Stimulated activated effector memory CD8-positive, alpha-beta T cell treated with anti-CD3 and anti-CD28 coated beads, Interleukin-12 subunit alpha, Interleukin-12 subunit beta, amount 100 ng/mL, for 72 hours (primary cell): ENCODE results near the gene AKIP1.
A peak's percentile ranks its signal among the peaks of the same experiment; 100 is the strongest.

ENCODE experiments used
- ATAC-seq: fragments of 150-1000 bp; cut with Tn5 transposase; 2 replicates; pipeline ENCODE4 v1.10.0; 2021
- DNase-seq, 2 donors: peaks; one replicate each; pipeline ENCODE4 v3.0.0; 2021 to 2022; ENCODE audit warnings: low spot score in 2 of 2
- H3K27ac Mint-ChIP-seq: one replicate; pipeline ENCODE4 v1.8.0; 2022; ENCODE audit warnings: mild to moderate bottlenecking, mixed read lengths
- H3K36me3 Mint-ChIP-seq: one replicate; pipeline ENCODE4 v1.8.0; 2022; ENCODE audit warnings: mild to moderate bottlenecking, mixed read lengths
- H3K4me1 Mint-ChIP-seq: one replicate; pipeline ENCODE4 v1.8.0; 2022; ENCODE audit warnings: mixed read lengths
- H3K4me3 Mint-ChIP-seq: one replicate; pipeline ENCODE4 v1.8.0; 2022; ENCODE audit warnings: mild to moderate bottlenecking, mixed read lengths
- H3K9me3 Mint-ChIP-seq: one replicate; pipeline ENCODE4 v1.8.0; 2022; ENCODE audit warnings: mixed read lengths

The AKIP1 gene

DNA sequence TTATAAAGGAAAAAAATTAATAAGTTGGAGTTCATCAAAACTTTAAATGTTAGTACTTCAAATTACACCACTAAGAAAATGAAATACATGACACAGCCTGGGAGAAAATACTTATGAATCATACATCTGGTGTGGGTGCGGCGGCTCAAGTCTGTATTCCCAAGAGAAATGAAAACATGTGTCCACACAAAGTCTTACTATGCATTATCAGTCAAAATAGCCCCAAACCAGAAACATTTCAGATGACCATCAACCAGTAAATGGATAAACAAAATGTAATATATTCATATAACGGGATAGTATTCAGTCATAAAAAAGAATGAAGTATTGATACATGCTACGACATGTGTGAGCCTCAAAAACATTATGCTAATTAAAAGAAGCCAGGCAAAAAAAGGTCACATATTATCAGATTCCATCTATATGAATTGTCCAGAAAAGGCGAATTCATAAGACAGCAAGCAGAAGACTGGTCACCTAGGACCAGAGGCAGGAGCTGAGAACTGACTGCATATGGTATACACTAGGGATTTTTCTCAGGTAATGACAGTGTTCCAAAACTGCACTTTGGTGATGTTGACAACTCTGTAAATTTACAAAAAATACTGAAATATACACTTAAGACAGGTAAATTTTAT is 5.3 kb upstream of the AKIP1 start:
- Mint-ChIP-seq H3K36me3 (no peaks in the 10 kb centered on the region), H3K4me3 (no peak overlapping the region), H3K9me3 (no peaks in the 10 kb centered on the region), H3K27ac (no peak overlapping the region), H3K4me1 (peaks cover 27% of the 10 kb centered on the region)
- ATAC-seq, result no peak
- no peak for DNase-seq

DNA sequence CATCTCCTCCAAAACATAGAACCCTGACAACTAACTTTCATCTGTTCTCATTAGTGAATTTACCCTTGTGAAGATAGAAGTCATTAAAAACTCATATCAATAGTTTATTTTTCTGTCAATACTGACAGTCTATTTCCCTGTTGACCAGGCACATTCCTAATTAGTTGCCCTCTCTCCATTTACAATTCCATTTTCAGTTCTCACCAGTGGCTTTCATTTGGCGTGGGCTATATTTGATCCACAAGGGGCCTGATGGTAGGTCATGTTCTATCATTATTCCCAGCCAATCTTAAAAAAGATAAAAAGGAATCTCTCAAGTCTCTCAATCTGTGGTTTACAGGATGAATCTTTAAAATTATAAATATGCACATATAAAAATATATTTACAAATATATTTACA is 3.9 kb upstream of the AKIP1 start:
- Mint-ChIP-seq H3K27ac (no peak overlapping the region), H3K4me1 (peaks cover 27% of the 10 kb centered on the region), H3K4me3 (no peak overlapping the region), H3K36me3 (no peaks in the 10 kb centered on the region), H3K9me3 (no peaks in the 10 kb centered on the region)
- no peak for ATAC-seq
- DNase-seq, result no peak

DNA sequence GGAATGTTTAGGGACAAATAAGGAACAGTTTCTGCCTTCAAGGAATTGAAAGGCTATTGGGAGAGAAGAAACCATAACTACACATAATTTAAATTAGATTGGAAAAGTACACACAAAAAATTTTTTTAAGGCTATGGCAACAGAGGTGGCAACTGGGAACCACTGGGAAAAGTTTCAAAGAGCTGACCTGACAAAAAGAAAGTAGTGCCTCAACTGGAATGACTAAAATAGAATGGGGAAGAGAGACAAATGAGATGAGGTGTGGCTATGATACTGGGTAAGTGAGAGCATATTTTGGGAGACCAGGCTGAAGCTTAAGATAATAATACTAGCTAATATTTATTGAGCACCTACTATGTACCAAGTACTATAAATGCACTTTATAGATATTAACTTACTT is 2.9 kb upstream of the AKIP1 start:
- DNase-seq (no peak), ATAC-seq (no peak)
- no peaks in the 10 kb centered on the region for H3K36me3 Mint-ChIP-seq
- H3K4me1 Mint-ChIP-seq, result peaks cover 27% of the 10 kb centered on the region
- H3K9me3 Mint-ChIP-seq, result no peaks in the 10 kb centered on the region
- H3K4me3 Mint-ChIP-seq, result no peak overlapping the region
- no peak overlapping the region for H3K27ac Mint-ChIP-seq

DNA sequence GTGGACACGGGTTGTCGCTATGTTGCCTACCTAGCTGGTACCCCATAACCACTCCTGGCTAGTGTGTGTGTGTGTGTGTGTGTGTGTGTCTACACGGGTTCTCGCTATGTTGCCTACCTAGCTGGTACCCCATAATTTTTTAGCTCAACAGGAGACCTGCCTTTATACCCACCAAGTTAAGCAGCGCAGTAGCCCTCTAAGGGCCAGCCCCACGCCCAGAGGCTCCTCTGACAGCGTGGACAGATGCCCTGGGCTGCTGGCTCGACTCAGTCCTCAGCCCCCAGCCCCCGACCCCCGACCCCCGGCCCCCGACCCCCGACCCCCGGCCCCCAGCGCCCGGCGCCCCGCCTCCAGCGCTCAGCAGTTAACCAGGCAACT is 351 bp upstream of the AKIP1 start:
- no peak for DNase-seq
- peaks cover 19% of the 10 kb centered on the region for H3K36me3 Mint-ChIP-seq
- peak overlapping the region; percentile 92 for H3K4me3 Mint-ChIP-seq
- peaks cover 44% of the 10 kb centered on the region for H3K4me1 Mint-ChIP-seq
- no peaks in the 10 kb centered on the region for H3K9me3 Mint-ChIP-seq
- peak; percentile 37 for ATAC-seq
- peak overlapping the region; percentile 93 for H3K27ac Mint-ChIP-seq

DNA sequence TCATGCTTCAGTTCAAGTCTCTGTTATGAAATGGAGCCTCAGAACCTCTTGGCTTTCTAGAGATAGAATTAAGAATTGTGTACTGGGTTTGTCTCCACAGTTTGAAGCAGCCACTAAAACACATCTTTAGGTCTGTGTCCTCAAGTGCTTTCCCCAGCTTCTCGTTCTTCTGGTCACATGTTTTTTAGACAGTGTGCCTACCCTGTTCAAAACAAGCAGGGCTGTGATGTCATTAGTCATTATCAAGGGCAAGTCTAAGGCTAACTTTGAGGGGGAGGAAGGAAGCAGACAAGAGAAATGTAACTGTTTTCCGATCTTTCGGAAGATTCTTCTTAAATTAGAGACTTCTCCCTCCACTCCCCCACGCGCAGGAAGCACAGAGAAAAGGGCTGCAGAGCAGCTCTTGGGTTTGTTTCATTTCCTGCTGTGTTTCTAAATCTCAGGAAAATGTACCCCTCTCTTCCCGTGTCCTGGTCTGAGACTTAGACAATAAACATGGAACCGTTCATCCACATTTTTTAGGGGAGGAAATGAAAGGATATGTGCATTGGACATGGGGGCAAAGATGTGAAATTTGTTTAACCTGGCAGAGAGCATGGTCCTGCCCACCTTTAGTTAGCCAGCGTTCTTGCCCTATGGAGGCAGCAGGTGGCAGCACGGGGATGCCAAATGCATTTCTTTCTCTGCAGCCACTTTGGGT is 3.1 kb downstream of the AKIP1 start:
- Mint-ChIP-seq H3K36me3 (peaks cover 51% of the 10 kb centered on the region), H3K4me3 (peak overlapping the region; percentile 58), H3K27ac (peak overlapping the region; percentile 78), H3K4me1 (peaks cover 30% of the 10 kb centered on the region), H3K9me3 (no peaks in the 10 kb centered on the region)
- ATAC-seq (peak; percentile 41), DNase-seq (peak in 1 of 2 donors; percentile 61)

DNA sequence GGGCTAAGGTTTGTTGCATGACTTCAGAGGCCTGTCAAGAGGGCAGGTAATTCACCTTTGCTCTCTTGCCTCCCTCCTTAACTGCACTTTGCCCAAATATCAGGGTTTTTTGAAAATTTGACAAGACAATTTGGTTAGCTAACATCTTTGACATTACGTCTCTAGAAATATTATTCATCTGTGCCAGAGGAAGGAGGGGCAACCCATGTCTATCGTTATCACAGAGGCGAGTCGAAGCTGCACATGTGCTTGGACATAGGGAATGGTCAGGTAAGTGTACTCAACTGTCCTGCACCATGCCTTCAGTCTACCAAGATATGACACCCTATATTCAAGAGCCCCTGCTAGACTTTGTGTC is 3.7 kb downstream of the AKIP1 start:
- Mint-ChIP-seq H3K4me3 (peak overlapping the region; percentile 58), H3K4me1 (peaks cover 25% of the 10 kb centered on the region), H3K9me3 (no peaks in the 10 kb centered on the region), H3K36me3 (peaks cover 56% of the 10 kb centered on the region), H3K27ac (peak overlapping the region; percentile 78)
- DNase-seq (no peak), ATAC-seq (no peak)

DNA sequence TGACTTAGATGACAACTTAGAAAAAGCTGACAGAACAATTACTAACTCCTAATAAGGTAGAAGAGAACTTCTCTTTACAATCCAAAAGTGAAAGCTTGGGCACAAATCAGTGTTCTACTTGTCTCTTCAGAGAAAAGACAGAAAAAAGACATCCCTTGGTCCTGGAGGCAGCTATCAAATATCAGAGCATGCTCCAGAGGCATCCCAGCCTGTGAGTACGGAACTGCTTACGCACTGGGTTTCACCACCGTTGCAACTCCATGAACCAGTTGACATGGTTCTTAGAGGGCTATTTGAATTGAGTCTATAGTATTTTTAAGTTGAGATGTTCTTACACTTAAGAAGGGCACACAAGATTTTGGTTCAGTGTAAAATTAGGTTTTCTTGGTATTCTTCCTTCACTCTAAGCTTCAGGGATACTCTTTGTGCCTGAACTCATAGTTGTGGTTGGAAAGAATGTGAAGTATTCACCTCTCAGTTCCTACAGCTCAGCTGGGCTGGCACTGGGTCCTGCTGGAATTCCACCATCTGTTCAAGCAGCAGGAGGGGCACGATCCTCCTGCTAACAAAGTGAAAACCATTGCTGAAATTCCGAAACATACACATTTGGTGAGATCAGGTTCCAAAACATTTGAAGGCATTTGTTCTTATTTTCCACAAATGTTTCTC is 6.3 kb downstream of the AKIP1 start:
- Mint-ChIP-seq H3K27ac (no peak overlapping the region), H3K4me1 (peaks cover 17% of the 10 kb centered on the region), H3K4me3 (no peak overlapping the region), H3K9me3 (no peaks in the 10 kb centered on the region), H3K36me3 (peaks cover 73% of the 10 kb centered on the region)
- ATAC-seq (no peak), DNase-seq (no peak)

DNA sequence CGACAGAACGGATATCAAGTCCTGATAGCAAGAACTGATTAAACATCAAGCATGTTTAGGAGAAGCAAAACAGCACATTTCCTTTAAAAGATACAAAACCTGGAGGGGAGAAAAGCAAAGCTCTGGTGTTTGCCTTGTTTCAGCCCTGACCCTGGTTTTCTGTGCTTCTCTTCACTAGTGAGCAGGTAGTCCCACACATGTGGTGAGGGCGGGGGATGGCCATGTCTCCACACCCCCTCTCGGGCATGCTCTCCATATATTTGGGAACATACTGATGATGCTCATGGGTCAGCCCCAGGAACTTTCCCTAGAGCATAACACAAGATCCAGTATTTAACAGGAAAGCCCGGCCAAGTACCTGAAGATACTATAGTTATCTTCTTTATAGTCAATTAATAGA is 11.7 kb downstream of the AKIP1 start:
- DNase-seq (no peak), ATAC-seq (no peak)
- Mint-ChIP-seq H3K36me3 (peaks cover 38% of the 10 kb centered on the region), H3K4me3 (no peak overlapping the region), H3K4me1 (no peaks in the 10 kb centered on the region), H3K9me3 (no peaks in the 10 kb centered on the region), H3K27ac (peak overlapping the region; percentile 12)

DNA sequence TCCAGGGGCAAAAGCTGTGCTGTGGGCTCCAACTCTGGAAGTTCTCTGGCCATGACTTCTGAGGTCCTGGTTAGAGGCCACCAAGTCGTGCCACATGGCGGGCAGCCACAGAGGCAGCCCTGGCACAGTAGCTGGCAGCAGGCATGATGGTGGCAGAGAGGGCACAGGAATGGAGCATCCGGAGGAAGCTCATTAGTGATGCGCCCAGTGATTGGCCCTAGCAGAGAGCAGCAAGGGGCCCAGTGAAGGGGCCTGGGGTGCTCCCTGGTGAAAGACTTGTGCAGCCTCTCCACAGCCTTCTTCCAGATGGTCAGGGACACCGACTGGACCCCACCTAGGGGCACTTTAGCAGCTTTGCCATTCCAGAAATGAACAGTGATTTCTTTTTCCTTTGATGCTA is 14.7 kb downstream of the AKIP1 start:
- no peaks in the 10 kb centered on the region for H3K4me1 Mint-ChIP-seq
- H3K4me3 Mint-ChIP-seq, result no peak overlapping the region
- H3K9me3 Mint-ChIP-seq, result no peaks in the 10 kb centered on the region
- peaks cover 13% of the 10 kb centered on the region for H3K36me3 Mint-ChIP-seq
- ATAC-seq (peak; percentile 16), DNase-seq (no peak)
- no peak overlapping the region for H3K27ac Mint-ChIP-seq

DNA sequence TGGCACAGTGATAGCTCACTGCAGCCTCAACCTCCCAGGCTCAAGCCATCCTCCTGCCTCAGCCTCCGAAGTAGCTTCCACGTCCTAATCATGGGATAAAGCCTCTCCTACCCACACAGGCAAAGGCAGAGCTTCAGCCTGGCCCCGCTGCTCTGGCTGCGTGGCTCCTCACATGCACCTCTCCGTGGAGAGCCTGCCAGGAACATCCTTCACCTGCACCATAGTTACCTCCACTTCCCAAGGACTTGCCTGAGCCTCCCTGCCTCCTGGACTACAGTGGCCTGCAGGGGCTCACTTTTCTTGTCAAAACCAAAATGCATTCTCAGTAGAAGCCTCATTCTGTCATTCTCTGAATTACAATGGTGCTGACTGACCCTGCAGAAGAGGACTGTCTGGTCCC is 15.2 kb downstream of the AKIP1 start:
- H3K9me3 Mint-ChIP-seq, result no peaks in the 10 kb centered on the region
- H3K36me3 Mint-ChIP-seq, result peaks cover 11% of the 10 kb centered on the region
- ATAC-seq, result no peak
- no peak overlapping the region for H3K4me3 Mint-ChIP-seq
- H3K27ac Mint-ChIP-seq, result no peak overlapping the region
- H3K4me1 Mint-ChIP-seq, result no peaks in the 10 kb centered on the region
- no peak for DNase-seq

DNA sequence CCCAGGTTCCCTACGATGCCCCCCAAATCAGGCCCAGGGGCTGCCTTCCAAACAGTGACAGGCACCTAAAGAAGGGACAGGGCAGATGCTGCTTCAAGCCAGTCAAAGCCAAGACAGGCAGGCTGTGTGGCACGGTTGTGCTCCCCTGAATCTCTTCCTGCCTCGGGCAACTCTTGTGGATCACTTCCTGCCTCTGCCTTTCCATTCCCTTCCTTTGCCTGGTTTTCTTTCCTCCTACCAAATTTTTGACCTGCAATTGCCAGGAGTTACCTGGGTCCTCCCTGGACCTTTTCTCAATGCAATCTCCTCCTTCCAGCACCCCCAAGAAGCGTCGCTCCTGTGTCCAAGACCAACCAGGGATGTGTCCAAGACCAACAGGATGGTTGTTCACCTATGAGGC is 16.2 kb downstream of the AKIP1 start:
- DNase-seq, result no peak
- H3K9me3 Mint-ChIP-seq, result no peaks in the 10 kb centered on the region
- ATAC-seq, result no peak
- H3K4me1 Mint-ChIP-seq, result no peaks in the 10 kb centered on the region
- H3K27ac Mint-ChIP-seq, result no peak overlapping the region
- no peak overlapping the region for H3K4me3 Mint-ChIP-seq
- peaks cover 4% of the 10 kb centered on the region for H3K36me3 Mint-ChIP-seq

DNA sequence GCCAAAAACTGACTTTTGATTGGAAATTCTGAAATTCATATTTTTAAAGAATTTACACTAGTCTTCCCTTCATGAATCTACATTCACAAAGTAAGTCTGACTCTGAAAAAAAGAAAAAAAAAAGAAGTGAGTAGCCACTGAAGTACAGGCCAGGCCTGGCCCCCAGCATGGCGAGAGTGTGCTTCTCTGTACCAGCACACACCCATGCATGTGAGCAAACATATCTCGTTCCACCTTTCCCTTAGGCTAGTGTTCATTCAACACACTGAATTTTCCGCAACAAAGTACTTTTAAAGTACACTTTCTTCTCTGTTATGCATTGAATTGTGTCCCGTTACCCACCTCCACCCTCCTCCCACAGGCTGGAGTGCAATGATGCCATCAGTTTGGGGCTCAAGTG is 17.2 kb downstream of the AKIP1 start:
- no peak overlapping the region for H3K4me3 Mint-ChIP-seq
- H3K36me3 Mint-ChIP-seq, result no peaks in the 10 kb centered on the region
- no peaks in the 10 kb centered on the region for H3K4me1 Mint-ChIP-seq
- no peak overlapping the region for H3K27ac Mint-ChIP-seq
- DNase-seq (no peak), ATAC-seq (no peak)
- no peaks in the 10 kb centered on the region for H3K9me3 Mint-ChIP-seq

DNA sequence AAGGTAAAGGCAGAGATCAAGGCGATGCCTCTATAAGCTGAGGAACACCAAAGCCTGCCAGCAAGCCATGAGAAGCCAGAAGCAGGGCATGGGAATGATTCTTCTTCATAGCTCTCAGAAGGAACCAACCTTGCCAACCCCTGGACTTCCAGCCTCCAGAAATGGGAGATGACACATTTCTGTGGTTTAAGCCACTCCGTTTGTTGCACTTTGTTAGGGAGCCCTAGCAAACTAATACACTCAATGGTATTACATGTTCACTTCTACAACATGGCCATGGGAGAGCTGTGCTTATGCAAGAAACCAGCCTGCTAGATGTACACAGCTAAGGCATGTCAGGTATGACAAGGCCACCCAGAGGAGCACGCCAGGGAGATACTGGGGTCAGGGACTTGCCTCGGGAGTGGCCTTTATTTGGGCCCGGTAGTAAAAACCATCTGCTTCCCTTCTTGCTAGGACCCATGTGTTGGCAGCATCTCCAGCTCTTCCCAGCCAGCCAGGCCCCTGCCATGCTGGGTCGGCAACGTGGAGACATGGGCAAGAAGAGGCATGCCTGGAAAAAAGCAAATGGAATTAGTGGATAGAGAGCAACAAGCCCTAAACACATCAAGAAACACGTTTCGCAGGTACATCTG is 18.1 kb downstream of the AKIP1 start:
- Mint-ChIP-seq H3K36me3 (no peaks in the 10 kb centered on the region), H3K9me3 (no peaks in the 10 kb centered on the region), H3K4me1 (no peaks in the 10 kb centered on the region), H3K4me3 (no peak overlapping the region), H3K27ac (no peak overlapping the region)
- no peak for DNase-seq
- no peak for ATAC-seq

DNA sequence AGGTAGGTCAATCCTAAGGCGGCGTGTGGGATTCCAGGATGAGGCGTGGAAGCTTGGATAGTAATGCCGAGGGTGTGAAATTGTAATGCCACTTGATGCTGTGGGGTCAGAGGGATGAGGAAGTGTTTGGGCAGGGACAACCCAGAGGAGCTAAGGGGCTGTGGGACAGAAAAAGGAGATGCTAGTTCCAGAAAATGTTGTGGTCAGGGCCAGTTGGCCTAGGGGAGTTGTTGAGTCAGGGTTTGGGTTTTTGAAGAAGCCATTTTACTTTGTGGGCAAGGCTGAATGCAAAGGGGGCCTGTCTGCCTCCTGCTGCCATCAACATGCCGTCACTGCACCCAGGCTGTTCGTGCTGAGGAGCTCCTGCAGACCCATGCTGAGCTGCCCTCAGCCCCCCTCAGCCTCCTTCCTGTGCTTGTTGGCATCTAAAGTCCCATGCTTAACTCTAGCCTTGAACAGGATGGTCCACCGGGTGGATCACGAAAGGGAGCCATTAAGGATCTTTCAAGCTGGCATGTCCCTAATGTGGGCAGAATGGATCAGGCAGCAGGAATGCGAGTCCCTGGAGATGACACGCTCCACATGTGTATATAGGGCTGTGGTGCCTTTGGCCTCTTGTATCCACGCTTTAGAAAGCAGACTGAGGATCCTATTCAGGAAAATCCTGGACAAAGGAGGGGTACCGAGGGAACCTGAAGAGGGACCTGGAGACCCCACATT is 19.6 kb downstream of the AKIP1 start:
- no peak overlapping the region for H3K27ac Mint-ChIP-seq
- H3K36me3 Mint-ChIP-seq, result no peaks in the 10 kb centered on the region
- H3K9me3 Mint-ChIP-seq, result no peaks in the 10 kb centered on the region
- H3K4me3 Mint-ChIP-seq, result no peak overlapping the region
- DNase-seq, result no peak
- ATAC-seq, result no peak
- no peaks in the 10 kb centered on the region for H3K4me1 Mint-ChIP-seq

DNA sequence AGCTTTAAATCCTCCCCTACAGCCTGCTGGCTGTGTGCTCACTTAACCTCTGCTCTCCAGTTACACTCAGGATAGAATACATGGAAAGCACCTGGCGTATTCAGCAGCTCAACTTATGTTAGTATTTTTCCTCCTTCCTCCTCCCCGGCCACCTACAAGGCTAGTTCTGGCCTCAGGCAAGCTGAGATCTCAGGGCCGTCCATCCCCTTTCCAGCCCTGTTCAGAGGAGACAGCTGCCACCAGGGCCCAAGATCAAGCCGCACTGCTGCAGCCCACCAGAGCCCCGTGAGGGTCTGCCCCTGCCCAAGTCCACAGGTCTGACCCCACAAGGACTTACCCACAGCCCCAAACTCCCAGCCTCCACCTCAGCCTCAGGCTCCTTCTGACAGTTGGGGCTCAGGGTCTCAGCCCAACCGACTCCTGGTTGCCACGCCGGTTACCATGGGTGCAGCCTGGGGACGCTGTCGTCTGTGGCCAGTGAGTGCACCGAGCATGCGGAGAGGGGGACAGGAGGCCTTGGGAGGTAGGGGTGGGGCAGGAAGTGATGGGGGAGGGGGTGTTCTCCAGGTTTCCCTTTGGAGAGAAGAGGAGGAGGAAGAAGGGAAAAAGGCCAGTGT is 21.7 kb downstream of the AKIP1 start, which contains the start of gene C11orf16:
Gene C11orf16, minus strand, starts transcription at position 384 of the 617 bp plus-strand sequence. CDS start 639 bp downstream, outside the sequence.
- H3K4me1 Mint-ChIP-seq, result no peaks in the 10 kb centered on the region

More for the DNA sequence above, 21.7 kb downstream of the AKIP1 start, which contains the start of gene C11orf16:
- no peaks in the 10 kb centered on the region for H3K36me3 Mint-ChIP-seq
- no peak within 1 kb of the TSS for H3K4me3 Mint-ChIP-seq
- H3K9me3 Mint-ChIP-seq, result no peaks in the 10 kb centered on the region
- DNase-seq, result no peak
- no peak within 1 kb of the TSS for H3K27ac Mint-ChIP-seq
- ATAC-seq, result no peak
